D341Med (cell line): ENCODE data around the gene THBS3.
"Not testable (repeated sequence)": the region's sequence is repeated elsewhere in the genome, so short reads cannot be mapped to it uniquely, and the experiment has no call there.

Source experiments
- DNase-seq: peaks from one replicate; pipeline ENCODE4 v3.0.0; 2012; ENCODE audit warnings: low spot score

THBS3 gene

DNA sequence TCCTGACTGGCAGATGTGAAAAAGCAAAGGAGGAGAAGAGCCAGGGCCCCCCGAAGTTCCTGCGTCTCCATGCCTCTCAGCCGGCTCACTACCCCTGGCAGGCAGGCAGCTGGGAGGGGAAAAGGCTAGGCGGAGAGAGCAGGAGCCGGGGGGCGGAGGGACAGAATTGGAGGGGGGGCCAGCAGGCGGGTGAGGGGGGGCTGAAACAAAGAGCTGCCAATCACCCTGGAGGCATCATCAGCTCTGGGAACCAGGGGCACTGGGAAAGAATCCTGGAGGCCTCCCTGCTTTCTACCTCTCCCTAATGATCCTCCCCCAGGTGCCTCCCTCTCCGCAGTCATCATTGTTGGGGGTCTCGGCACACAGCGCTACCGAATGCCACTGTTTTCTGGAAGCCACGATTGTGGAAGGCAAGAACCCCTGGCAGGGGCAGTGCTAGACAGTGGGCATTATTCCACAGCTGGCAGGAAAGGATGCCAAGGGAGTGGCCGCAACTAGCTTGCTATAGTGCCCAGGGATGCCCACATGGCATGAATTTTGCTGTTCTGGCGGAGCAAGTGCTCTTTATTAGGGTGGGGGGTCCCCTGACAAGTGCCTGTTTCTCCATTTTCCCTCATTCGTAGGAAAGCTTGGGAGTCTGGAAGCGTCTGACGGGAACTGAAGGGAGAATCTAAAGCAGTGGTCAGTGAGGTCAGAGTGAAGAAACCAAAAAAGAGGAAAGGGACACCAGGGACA, at the start of gene THBS3:
Gene THBS3, minus strand, starts transcription at position 92 of the 735 bp plus-strand sequence. Its CDS starts 21 bp downstream, at position 71.
- DNase-seq, result peak; percentile 77

GRCh38 chr1:155256058-155256852, 48.6 kb upstream of the THBS3 start:
- no peak for DNase-seq

DNA sequence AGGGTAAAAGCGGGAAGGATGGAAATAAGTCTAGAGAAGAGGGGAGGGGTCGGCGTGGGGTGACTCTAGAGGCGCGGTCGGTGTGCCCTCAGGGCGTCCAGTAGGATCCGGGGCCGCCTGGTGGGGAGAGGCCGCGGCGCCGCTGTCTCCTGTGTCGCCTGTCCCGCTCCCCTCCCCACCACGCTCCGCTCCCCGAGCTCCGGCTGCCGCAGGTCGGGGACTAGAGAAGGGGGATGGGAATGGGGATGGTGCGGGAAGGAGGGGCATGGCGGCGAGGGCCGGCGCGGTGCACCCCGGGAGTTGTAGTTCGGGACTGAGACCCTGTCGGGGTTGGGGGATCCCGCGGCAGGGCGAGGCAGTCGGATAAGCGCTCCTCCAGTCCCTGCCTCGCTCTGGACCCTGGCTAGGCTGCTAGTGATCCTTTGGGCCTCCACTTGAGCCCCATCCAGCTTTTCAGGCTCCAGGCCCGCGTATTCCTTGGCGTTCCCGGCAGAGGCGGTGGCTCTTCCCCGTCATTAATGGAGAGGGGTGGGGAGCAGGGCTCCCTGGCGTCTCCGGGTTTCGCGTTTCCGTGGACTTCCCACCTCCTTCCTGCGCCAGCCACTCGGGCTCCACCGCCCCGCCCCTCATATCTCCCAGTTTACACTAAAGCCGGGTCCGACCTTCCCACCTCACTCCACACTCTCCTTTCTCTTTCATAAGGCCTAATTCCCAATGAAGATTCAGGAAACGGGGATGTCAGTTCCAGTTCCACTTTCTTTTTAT, 47.7 kb upstream of the THBS3 start, which contains the start of gene ENTREP3:
Gene ENTREP3, minus strand, starts transcription at position 241 of the 765 bp plus-strand sequence. CDS start 606 bp downstream, outside the sequence.
- peak; percentile 97 for DNase-seq

GRCh38 chr1:155254714-155255242, 47.1 kb upstream of the THBS3 start:
- peak; percentile 77 for DNase-seq

GRCh38 chr1:155254228-155254713, 46.6 kb upstream of the THBS3 start:
- DNase-seq, result no peak

GRCh38 chr1:155253797-155254196, 46.1 kb upstream of the THBS3 start:
- no peak for DNase-seq

GRCh38 chr1:155253208-155253607, 45.5 kb upstream of the THBS3 start:
- DNase-seq, result no peak

DNA sequence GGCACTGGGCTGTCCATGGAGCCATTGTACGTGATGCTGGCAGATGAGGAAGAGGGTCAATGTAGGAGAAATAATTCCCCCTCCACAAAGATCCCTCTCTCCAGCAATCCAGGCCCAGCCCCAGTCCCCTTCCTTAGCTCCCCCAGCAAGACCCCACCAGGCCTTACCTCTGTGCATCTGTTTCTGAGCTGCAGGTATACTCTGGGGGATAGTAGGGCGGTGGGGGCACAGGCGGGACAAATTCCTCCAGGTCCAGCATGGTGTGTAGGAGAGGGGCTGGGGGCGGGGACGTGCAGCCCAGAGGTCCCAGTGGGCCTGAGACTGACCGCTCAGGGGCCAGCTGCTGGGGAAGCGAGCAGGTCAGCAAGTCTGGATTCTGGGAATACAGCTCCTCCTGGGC, 43.9 kb upstream of the THBS3 start:
- DNase-seq, result no peak

- DNase-seq, result peak; percentile 97
Observed at GRCh38 chr1:155250633-155251449, 43.1 kb upstream of the THBS3 start.

DNA sequence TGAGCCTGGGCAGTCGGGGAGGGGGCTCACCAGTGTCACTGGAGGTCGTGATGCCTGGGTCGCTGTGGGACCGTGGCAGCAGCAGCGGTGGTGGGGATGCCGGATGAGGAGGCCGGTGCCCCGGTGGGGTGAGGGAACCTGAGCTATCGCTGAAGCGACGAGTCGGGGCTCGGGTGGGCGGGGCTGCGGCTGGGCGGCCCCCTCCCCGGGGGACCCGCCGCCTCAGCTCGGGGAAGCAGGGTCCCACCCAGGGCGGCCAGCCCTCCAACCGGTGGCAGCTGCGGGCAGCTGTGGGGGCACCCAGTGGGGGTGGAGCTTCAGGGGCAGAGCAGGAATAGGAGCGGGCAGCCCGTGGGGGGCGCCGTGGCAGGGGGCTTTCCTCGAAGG, 42.5 kb upstream of the THBS3 start:
- DNase-seq, result no peak

DNA sequence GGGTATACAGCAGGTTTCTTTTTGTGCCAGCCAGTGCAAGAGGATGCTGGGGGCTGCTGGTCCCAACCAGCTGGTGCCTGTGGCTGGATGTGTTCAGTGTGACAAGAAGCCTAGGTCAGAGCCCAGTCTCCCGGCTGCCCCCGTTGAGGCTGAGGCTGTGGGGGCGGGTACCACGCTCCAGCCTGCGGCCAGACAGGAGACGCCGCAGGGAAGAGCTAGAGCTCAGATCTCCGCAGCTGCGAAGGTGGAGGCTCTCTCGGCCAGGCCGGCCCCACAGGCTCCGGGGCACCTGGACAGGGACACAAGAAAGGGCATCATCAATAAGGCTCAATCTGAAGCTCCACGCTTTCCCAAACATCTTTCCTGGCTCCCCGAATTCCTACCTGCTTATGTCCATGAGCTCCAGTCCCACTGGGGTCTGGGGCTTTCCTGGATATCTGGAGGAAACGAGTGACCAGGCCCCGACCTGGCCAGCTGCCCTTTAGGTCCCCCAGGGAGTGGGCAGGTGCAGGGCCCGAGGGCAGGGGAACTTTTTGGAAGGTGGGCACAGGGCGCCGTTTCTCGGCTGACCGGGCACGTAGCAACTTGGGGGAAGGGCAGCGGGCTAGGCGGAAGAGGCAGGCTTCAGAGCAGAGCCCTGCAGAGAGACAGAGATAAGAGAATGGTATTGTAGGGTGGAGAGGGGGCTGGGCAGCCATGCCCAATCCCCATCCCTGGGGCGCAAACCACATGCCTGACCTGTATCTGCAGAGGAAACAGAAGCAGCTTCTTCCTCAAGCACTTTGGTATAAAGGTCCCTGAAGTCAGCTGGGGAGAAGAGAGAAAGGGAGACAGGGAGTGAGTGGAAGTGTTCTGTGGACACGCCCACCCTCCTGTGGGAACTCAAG, 40.2 kb upstream of the THBS3 start:
- DNase-seq, result no peak

DNA sequence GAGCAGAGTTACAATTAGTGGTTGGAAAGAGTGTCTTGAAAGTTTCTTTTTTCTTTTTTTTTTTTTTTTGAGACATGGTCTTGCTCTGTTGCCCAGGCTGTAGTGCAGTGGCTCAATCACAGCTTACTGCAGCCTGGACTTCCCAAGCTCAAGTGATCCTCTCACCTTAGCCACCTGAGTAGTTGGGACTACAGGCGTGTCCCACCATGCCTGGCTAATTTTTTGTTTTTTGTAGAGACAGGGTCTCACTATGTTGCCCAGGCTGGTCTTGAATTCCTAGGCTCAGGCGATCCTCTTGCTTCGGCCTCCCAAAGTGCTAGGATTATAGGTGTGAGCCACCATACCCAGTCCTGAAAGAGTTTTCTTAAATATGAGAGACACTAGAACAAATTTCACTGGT, 39.1 kb upstream of the THBS3 start:
- DNase-seq, result not testable (repeated sequence)

DNA sequence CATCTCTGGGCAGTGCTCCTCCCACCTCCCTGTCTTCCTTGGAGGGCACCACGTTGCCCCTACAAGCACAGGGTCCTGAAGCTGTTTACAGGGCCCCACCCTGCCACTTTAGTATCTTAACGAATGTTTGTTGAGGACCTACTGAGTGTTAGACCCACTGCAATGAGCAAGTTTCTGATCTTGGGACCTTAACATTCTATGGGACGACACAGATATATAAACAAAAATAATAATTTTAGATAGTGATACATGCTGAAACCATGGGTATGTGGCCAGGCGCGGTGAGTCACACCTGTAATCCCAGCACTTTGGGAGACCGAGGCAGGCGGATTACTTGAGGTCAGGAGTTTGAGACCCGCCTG, 37.4 kb upstream of the THBS3 start:
- no peak for DNase-seq

DNA sequence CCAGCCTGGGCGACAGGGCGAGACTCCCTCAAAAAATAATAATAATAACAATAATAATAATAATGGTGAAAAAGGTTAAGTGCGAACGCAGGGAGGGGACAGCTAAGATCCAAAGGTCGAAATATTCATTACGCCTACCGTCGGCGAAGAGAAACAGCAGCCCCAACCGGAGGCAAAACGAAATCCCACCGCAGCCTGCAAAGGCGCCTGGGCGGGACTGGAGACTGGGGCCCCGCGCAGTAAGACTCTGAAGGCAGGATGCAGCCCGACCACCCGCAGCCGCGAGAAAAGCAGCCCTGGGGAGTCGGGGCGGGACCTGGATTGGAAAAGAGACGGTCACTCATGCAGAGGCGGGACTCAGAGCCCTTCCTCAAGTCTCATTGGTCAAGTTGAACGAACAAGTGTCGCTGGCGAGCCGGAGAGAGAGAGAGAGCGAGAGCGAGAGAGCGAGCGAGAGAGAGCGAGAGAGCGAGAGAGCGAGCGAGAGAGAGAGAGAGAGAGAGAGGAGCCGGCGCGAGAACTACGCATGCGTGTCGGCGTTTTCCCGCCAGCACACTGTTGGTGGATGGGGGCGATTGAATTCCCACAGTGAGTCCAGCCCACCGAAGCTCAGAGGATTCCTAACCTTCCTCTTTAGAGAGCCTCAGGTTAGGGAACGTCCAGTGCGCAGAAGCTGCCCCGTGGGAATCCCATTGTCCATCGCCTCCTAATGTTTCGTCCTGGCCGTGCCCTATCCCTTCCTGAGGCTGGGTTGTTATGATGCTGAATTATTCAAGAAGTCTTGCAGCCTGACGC, 36.9 kb upstream of the THBS3 start:
- DNase-seq, result peak; percentile 97

DNA sequence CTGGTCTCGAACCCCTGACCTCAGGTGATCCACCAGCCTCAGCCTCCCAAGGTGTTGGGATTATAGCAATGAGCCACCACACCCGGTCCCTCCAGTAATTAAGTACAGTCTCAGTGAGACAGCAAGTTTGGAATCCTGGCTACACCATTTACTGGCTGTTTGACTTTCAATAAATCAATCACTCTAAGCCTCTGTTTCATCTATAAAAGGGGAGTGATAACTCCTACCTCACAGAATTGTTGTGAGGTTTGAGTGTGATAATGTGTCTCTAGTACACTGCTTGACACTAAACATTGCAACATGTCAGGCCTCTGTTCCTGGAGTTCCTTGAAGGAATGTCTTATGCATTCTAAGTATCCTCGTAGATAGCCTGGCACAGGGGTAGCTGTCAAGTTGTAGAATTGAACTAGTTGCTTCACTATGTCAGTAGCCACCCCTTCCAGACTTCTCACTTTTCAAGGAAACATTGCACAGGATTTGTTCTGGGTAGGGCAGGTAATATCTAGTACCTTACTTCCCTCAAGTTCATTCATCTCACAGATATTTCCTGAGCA, 35.2 kb upstream of the THBS3 start:
- DNase-seq, result no peak

GRCh38 chr1:155241841-155242264, 34.2 kb upstream of the THBS3 start:
- no peak for DNase-seq

- peak; percentile 83 for DNase-seq
Observed at GRCh38 chr1:155241069-155241679, 33.5 kb upstream of the THBS3 start.

DNA sequence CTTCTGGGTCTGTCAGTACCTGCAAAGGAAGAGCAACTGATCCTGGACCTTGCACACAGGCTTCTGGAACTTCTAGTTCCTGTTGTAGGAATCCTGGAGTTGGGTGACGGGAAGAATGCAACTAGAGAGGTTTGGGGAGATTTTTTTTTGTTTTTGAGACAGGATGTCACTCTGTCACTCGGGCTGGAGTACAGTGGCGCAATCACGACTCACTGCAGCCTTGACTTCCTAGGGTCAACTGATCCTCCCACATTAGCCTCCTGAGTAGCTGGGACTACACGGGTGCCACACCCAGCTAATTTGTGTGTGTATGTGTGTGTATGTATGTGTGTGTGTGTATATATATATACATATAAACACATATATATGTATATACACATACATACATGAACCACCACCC, 28.8 kb upstream of the THBS3 start:
- DNase-seq, result no peak

DNA sequence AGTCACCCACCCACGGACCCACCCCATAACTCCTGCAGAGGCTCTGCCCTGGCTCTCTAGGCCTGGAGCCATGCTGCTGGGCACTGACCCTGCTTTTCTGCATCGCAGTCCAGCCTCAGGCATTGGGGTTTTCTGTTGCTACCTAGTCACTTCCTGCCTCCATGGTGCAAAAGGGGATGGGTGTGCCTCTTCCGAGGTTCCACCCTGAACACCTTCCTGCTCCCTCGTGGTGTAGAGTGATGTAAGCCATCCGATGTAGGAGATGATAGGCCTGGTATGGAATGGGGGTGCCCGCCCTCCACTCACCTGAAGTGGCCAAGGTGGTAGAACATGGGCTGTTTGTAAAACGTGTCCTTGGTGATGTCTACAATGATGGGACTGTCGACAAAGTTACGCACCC, 27.7 kb upstream of the THBS3 start:
- DNase-seq, result not testable (repeated sequence)
